IMR-90 (cell line): ENCODE data around the gene SPAG4. TPM values are rescaled to one million over a fixed set of nuclear protein-coding genes. Genes with fewer than 3 reads are reported as not detected.
A peak's percentile ranks its signal among the peaks of the same experiment; 100 is the strongest.

Source experiments
- ATAC-seq: fragments of 200-7000 bp; cut with Tn5 transposase; 2 replicates; pipeline ENCODE4 v1.9.1; 2020; ENCODE audit warnings: low read depth, mild to moderate bottlenecking, moderate library complexity
- BruUV-seq: library from RNA; stranded (reverse); fragments of 400-500 nt; replicated peaks from 2 replicates; lab custom pipeline; 2021; lab: Mats Ljungman, UMichigan
- CTCF ChIA-PET: fragments of 300-600 bp; formaldehyde crosslinking; extraction: SDS; loops from one replicate; lab custom pipeline; 2021; ENCODE audit warnings: antibody characterized with exemption; lab: Yijun Ruan, JAX
- POLR2A ChIA-PET: fragments of 300-600 bp; sonication (Branson Sonifier 250); formaldehyde crosslinking; loops from one replicate; lab custom pipeline; 2022; ENCODE audit warnings: antibody characterized with exemption; ENCODE audit not compliant: unreplicated experiment; lab: Charles Lee
- DNase-seq: peaks from one replicate; pipeline ENCODE4 v3.0.0; 2013
- H2AFZ ChIP-seq: replicated peaks from 2 replicates; pipeline ENCODE3; 2013; ENCODE audit warnings: low read length, mild to moderate bottlenecking; ENCODE audit not compliant: poor library complexity
- H2AK5ac ChIP-seq: 2 replicates; pipeline ENCODE4 v1.6.1; 2013; ENCODE audit warnings: low read depth, low read length, inconsistent platforms
- H2AK9ac ChIP-seq: replicated peaks from 2 replicates; pipeline ENCODE3; 2013; ENCODE audit warnings: mild to moderate bottlenecking, low read depth, low read length, moderate library complexity; ENCODE audit not compliant: poor library complexity
- H2BK120ac ChIP-seq: 2 replicates; pipeline ENCODE4 v1.6.1; 2013; ENCODE audit warnings: low read depth, low read length, inconsistent platforms
- H2BK15ac ChIP-seq: 3 replicates; pipeline ENCODE4 v1.6.1; 2013; ENCODE audit warnings: low read depth, low read length, inconsistent platforms
- H2BK20ac ChIP-seq: 2 replicates; pipeline ENCODE4 v1.6.1; 2013; ENCODE audit warnings: low read depth, mild to moderate bottlenecking, inconsistent platforms, low read length, moderate library complexity
- H2BK5ac ChIP-seq: 2 replicates; pipeline ENCODE4 v1.6.1; 2013; ENCODE audit warnings: mild to moderate bottlenecking, low read depth, low read length, inconsistent platforms; ENCODE audit not compliant: poor library complexity, severe bottlenecking
- H3K14ac ChIP-seq: replicated peaks from 2 replicates; pipeline ENCODE4 v1.6.1; 2013; ENCODE audit warnings: low read depth, low read length, inconsistent platforms
- H3K18ac ChIP-seq: 2 replicates; pipeline ENCODE4 v1.6.1; 2013; ENCODE audit warnings: low read depth, low read length, control low read depth
- H3K23ac ChIP-seq: 2 replicates; pipeline ENCODE4 v1.6.1; 2013; ENCODE audit warnings: low read depth, low read length, inconsistent platforms
- H3K27ac ChIP-seq: 2 replicates; pipeline ENCODE4 v1.5.1; 2013; ENCODE audit warnings: mild to moderate bottlenecking, control low read depth, low read length; ENCODE audit not compliant: insufficient read depth
- H3K27me3 ChIP-seq: 2 replicates; pipeline ENCODE4 v1.6.1; 2013; ENCODE audit warnings: low read length; ENCODE audit not compliant: control insufficient read depth, insufficient read depth
- H3K36me3 ChIP-seq: 2 replicates; pipeline ENCODE4 v1.6.1; 2013; ENCODE audit warnings: low read length, mixed read lengths; ENCODE audit not compliant: control insufficient read depth, insufficient read depth
- H3K4ac ChIP-seq: 2 replicates; pipeline ENCODE4 v1.6.1; 2013; ENCODE audit warnings: low read depth, low read length, inconsistent platforms
- H3K4me1 ChIP-seq: 2 replicates; pipeline ENCODE4 v1.6.1; 2013; ENCODE audit warnings: low read length, mixed read lengths; ENCODE audit not compliant: control insufficient read depth, insufficient read depth
- H3K4me2 ChIP-seq: 2 replicates; pipeline ENCODE4 v1.6.1; 2013; ENCODE audit warnings: low read depth, mild to moderate bottlenecking, control low read depth, low read length, moderate library complexity
- H3K4me3 ChIP-seq: 2 replicates; pipeline ENCODE4 v1.5.1; 2013; ENCODE audit warnings: low read depth, mild to moderate bottlenecking, control low read depth, low read length, moderate library complexity; ENCODE audit not compliant: insufficient read depth
- H3K56ac ChIP-seq: 2 replicates; pipeline ENCODE4 v1.6.1; 2013; ENCODE audit warnings: low read length, inconsistent platforms; ENCODE audit not compliant: insufficient read depth; ENCODE audit errors: extremely low read depth
- H3K79me1 ChIP-seq, 2 experiments: 2 replicates each; pipeline ENCODE4 v1.6.1; 2013; ENCODE audit warnings: low read length in 2 of 2, inconsistent platforms in 1 of 2, low read depth in 1 of 2
- H3K9ac ChIP-seq: 2 replicates; pipeline ENCODE4 v1.6.1; 2013; ENCODE audit warnings: low read depth, low read length, control low read depth
- H3K9me1 ChIP-seq: 2 replicates; pipeline ENCODE4 v1.6.1; 2013; ENCODE audit warnings: low read length, inconsistent platforms; ENCODE audit not compliant: insufficient read depth
- H3K9me3 ChIP-seq: 2 replicates; pipeline ENCODE4 v1.6.1; 2013; ENCODE audit warnings: low read length; ENCODE audit not compliant: control insufficient read depth, insufficient read depth
- H4K20me1 ChIP-seq: 2 replicates; pipeline ENCODE4 v1.6.1; 2013; ENCODE audit warnings: low read length, inconsistent platforms; ENCODE audit not compliant: insufficient read depth
- H4K5ac ChIP-seq: 2 replicates; pipeline ENCODE4 v1.6.1; 2013; ENCODE audit warnings: mild to moderate bottlenecking, low read depth, low read length, control low read depth
- H4K8ac ChIP-seq, 2 experiments: 2 replicates each; pipeline ENCODE4 v1.6.1; 2013; ENCODE audit warnings: low read depth in 2 of 2, low read length in 2 of 2, control low read depth in 1 of 2, inconsistent platforms in 1 of 2
- H4K91ac ChIP-seq: 2 replicates; pipeline ENCODE4 v1.6.1; 2013; ENCODE audit warnings: low read depth, low read length, inconsistent platforms; ENCODE audit not compliant: insufficient read depth
- BHLHE40 ChIP-seq: fragments of 150-350 bp; IDR thresholded peaks from 2 replicates; pipeline ENCODE4 v1.6.1; 2016; ENCODE audit warnings: mild to moderate bottlenecking, low read depth, low read length
- NFE2L2 ChIP-seq: fragments of 150-350 bp; IDR thresholded peaks from 2 replicates; pipeline ENCODE4 v1.6.1; 2016; ENCODE audit warnings: low read depth, mild to moderate bottlenecking, low read length
- POLR2A ChIP-seq: IDR thresholded peaks from 2 replicates; pipeline ENCODE4 v1.6.1; 2012; ENCODE audit warnings: mild to moderate bottlenecking, low read depth, low read length
- RAD21 ChIP-seq: IDR thresholded peaks from 2 replicates; pipeline ENCODE4 v1.6.1; 2012; ENCODE audit warnings: low read length, improper control_type of control experiment
- RCOR1 ChIP-seq: IDR thresholded peaks from 2 replicates; pipeline ENCODE4 v1.6.1; 2012; ENCODE audit warnings: mild to moderate bottlenecking, low read length, improper control_type of control experiment; ENCODE audit not compliant: insufficient replicate concordance
- RFX5 ChIP-seq: IDR thresholded peaks from 2 replicates; pipeline ENCODE4 v1.8.0; 2012; ENCODE audit warnings: low read depth, mild to moderate bottlenecking, low read length, moderate library complexity
- SMC3 ChIP-seq: fragments of 150-350 bp; IDR thresholded peaks from 2 replicates; pipeline ENCODE4 v1.6.1; 2016; ENCODE audit warnings: low read depth, mild to moderate bottlenecking, antibody characterized with exemption, low read length, moderate library complexity
- WGBS, 2 experiments: methylation state at CpG; one replicate each; pipeline versions ENCODE4 v1.1.5 to v1.1.7; 2013; ENCODE audit warnings: missing lambda C conversion rate in 2 of 2; ENCODE audit not compliant: insufficient read length in 1 of 2; ENCODE audit errors: extremely low coverage in 2 of 2; 5-methylcytosine and 5-hydroxymethylcytosine counted together
- dilution Hi-C: fragments of 300-500 bp; cut with HindIII; formaldehyde crosslinking; loops from one replicate; pipeline ENCODE4 v1.14.3; 2018; ENCODE audit warnings: low sequenced_read_pairs; ENCODE audit not compliant: unreplicated experiment
- in situ Hi-C: fragments of 300-500 bp; cut with MboI; formaldehyde crosslinking; loops from 3 replicates; pipeline ENCODE4 v1.14.3; 2019; ENCODE audit warnings: low sequenced_read_pairs, inconsistent platforms, mixed read lengths
- intact Hi-C: fragments of 100-400 bp; cut with micrococcal nuclease; formaldehyde crosslinking; loops from 2 replicates; pipeline ENCODE4 v1.10.0; 2022
- polyA plus RNA-seq, 3 experiments: library from polyadenylated mRNA; depleted of rRNA; stranded (reverse); fragments of >200 nt; gene quantifications; 2 replicates each; pipeline ENCODE4 v1.2.3, GENCODE V29; 2012; ENCODE audit warnings: low replicate concordance in 1 of 3
- total RNA-seq: library from RNA; depleted of rRNA; stranded (reverse); fragments of >200 nt; gene quantifications from 2 replicates; pipeline ENCODE4 v1.2.3, GENCODE V29; 2012
- TF ChIP-seq, protein P1 (sequence below): fragments of 150-350 bp; IDR thresholded peaks from 2 replicates; pipeline ENCODE4 v1.6.1; 2016; ENCODE audit warnings: low read depth, mild to moderate bottlenecking, low read length, moderate library complexity, borderline replicate concordance
- TF ChIP-seq, protein P2 (sequence below): conservative IDR thresholded peaks from 2 replicates; pipeline ENCODE4 v1.5.1; 2012; ENCODE audit warnings: mild to moderate bottlenecking, low read depth, low read length, improper control_type of control experiment

Gene SPAG4
- total and polyA plus RNA-seq, 2 of the 4 experiments (the other 2 are of a cell fraction) = 1.8 to 5.5 TPM

DNA sequence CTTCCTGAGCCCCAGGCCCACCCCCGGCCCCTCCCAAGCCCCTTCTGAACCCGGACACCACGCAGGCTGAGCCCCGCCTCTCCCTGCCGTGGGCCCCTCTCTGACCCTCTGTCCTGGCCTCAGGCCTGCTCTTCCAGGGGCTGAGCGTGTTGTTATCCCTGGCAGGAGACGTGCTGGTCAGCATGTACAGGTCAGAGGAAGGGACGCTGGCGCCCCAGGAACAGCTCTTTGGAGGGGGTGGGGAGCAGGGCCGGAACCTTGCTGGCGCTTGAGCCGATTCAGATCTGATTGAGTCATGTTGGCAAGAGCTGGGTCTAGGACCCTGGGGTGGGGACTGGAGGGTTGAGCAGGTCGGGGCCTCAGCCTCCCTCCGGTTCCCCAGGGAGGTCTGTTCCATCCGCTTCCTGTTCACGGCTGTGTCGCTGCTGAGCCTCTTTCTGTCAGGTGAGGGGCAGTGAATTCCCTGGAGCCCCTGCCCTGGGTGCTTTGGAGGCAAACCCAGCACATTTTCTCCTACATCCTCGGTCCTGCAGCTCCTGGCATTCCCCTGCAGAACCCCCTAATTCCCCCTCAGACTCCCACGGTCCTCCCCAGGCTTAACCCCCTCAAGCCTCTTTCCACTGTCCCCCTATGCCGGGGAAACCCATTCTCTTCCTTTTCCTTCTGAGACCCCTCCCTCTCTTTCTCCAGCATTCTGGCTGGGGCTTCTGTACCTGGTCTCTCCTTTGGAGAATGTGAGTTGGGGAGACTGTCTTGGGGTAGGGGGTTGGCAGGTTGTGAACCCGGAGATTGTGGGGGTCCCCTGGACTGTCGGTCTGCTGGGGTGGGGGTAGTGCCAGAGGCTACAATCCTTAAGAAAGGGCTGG lies 2.0 kb downstream of the SPAG4 start:
- H3K36me3 ChIP-seq = peaks cover 5% of the 10 kb centered on the region; the same call in 1 of the 2 replicates
- H3K27ac ChIP-seq = peak overlapping the region; percentile 53
- H3K9me3 ChIP-seq = no peaks in the 10 kb centered on the region
- H4K5ac ChIP-seq = peak overlapping the region; percentile 5; the same call in 1 of the 2 replicates
- H3K4me1 ChIP-seq = peaks cover 13% of the 10 kb centered on the region
- peak overlapping the region; percentile 78; the same call in 1 of the 2 replicates for H3K23ac ChIP-seq
- H3K18ac ChIP-seq = no peak overlapping the region
- H2BK20ac ChIP-seq = 0 out of 2 replicates have a peak overlapping the region, but pooled peaks have one; percentile 14
- 13% methylated on average over 10 of the region's 22 CpGs; no CpG with 5 or more reads in 1 of the 2 experiments for WGBS, 2 experiments
- intact Hi-C loops (loop anchor here (10.0 kb wide), 1 partner anchor 103 kb away; no protein-coding TSS in a partner anchor), in situ Hi-C loops (no loop called here), dilution Hi-C loops (no loop called here)
- TF ChIP-seq, protein P1, sequence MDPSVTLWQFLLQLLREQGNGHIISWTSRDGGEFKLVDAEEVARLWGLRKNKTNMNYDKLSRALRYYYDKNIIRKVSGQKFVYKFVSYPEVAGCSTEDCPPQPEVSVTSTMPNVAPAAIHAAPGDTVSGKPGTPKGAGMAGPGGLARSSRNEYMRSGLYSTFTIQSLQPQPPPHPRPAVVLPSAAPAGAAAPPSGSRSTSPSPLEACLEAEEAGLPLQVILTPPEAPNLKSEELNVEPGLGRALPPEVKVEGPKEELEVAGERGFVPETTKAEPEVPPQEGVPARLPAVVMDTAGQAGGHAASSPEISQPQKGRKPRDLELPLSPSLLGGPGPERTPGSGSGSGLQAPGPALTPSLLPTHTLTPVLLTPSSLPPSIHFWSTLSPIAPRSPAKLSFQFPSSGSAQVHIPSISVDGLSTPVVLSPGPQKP = no peak
- TF ChIP-seq NFE2L2 (no peak), RCOR1 (no peak), SMC3 (no peak), POLR2A (no peak), RAD21 (peak; percentile 15; the same call in 1 of the 2 replicates), BHLHE40 (no peak), RFX5 (no peak)
- TF ChIP-seq, protein P2, sequence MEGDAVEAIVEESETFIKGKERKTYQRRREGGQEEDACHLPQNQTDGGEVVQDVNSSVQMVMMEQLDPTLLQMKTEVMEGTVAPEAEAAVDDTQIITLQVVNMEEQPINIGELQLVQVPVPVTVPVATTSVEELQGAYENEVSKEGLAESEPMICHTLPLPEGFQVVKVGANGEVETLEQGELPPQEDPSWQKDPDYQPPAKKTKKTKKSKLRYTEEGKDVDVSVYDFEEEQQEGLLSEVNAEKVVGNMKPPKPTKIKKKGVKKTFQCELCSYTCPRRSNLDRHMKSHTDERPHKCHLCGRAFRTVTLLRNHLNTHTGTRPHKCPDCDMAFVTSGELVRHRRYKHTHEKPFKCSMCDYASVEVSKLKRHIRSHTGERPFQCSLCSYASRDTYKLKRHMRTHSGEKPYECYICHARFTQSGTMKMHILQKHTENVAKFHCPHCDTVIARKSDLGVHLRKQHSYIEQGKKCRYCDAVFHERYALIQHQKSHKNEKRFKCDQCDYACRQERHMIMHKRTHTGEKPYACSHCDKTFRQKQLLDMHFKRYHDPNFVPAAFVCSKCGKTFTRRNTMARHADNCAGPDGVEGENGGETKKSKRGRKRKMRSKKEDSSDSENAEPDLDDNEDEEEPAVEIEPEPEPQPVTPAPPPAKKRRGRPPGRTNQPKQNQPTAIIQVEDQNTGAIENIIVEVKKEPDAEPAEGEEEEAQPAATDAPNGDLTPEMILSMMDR = 0 out of 2 replicates have a peak, but pooled peaks have one; percentile 29
- H4K20me1 ChIP-seq = 0 out of 2 replicates have a peak, but pooled peaks cover 11% of the 10 kb centered on the region
- H4K91ac ChIP-seq = peak overlapping the region; percentile 62; the same call in 1 of the 2 replicates
- H3K14ac ChIP-seq = peak overlapping the region; percentile 32; the same call in 1 of the 2 replicates
- H2AK5ac ChIP-seq = peak overlapping the region; percentile 53
- H3K4me2 ChIP-seq = peak overlapping the region; percentile 74
- peak overlapping the region; percentile 63 for H3K4ac ChIP-seq
- H4K8ac ChIP-seq = peak overlapping the region; percentile 3 to 73; a peak in 3 of 4 replicates
- H2AFZ ChIP-seq = peak overlapping the region; percentile 90
- DNase-seq (peak; percentile 53), ATAC-seq (no peak)
- peaks cover 7% of the 10 kb centered on the region; the same call in 1 of the 2 replicates for H3K9me1 ChIP-seq
- CTCF ChIA-PET = interaction anchor here (0.6 kb wide), 1 partner anchor 279 kb away, joined by 3 read pairs; no protein-coding TSS in a partner anchor
- H3K79me1 ChIP-seq = peaks cover 0 to 20% of the 10 kb centered on the region in 2 experiments; a peak in 3 of 4 replicates
- POLR2A ChIA-PET = no interaction called here
- H2BK120ac ChIP-seq = peak overlapping the region; percentile 61; the same call in 1 of the 2 replicates
- no peaks in the 10 kb centered on the region for H3K27me3 ChIP-seq
- H2AK9ac ChIP-seq = peak overlapping the region; percentile 96
- no peak overlapping the region for H3K56ac ChIP-seq
- no TSS peak for BruUV-seq
- H3K9ac ChIP-seq = peak overlapping the region; percentile 49; the same call in 1 of the 2 replicates
- H2BK5ac ChIP-seq = peak overlapping the region; percentile 10
- H2BK15ac ChIP-seq = no peak overlapping the region
- peak overlapping the region; percentile 73; the same call in 1 of the 2 replicates for H3K4me3 ChIP-seq
